WTC11 (cell line): ENCODE measurements around the gene PDZD2. TPM values are rescaled to one million over a fixed set of nuclear protein-coding genes. Genes with fewer than 3 reads are reported as not detected.

ENCODE experiments used
- ATAC-seq: fragments of 200-7000 bp; cut with Tn5 transposase; 2 replicates; pipeline ENCODE4 v1.10.0; 2021; ENCODE audit warnings: mild to moderate bottlenecking, moderate library complexity
- CTCF ChIA-PET: fragments of 300-600 bp; sonication (Branson Sonifier 250); formaldehyde crosslinking; loops from one replicate; lab custom pipeline; 2021; ENCODE audit warnings: antibody characterized with exemption; lab: Charles Lee
- POLR2A ChIA-PET: fragments of 350-600 bp; sonication (Branson Sonifier 250); formaldehyde crosslinking; loops from one replicate; lab custom pipeline; 2021; ENCODE audit warnings: antibody characterized with exemption; lab: Charles Lee
- DNase-seq: peaks from one replicate; pipeline ENCODE4 v3.0.0; 2021; ENCODE audit warnings: low spot score
- H3K27ac Mint-ChIP-seq: 2 replicates; pipeline ENCODE4 v1.8.0; 2021; ENCODE audit warnings: mixed read lengths
- H3K27me3 Mint-ChIP-seq: 2 replicates; pipeline ENCODE4 v1.8.0; 2021; ENCODE audit warnings: low read depth, mild to moderate bottlenecking, moderate library complexity, mixed read lengths
- H3K36me3 Mint-ChIP-seq: 2 replicates; pipeline ENCODE4 v1.8.0; 2021; ENCODE audit warnings: mixed read lengths
- H3K4me1 Mint-ChIP-seq: 2 replicates; pipeline ENCODE4 v1.8.0; 2022; ENCODE audit warnings: mixed read lengths
- H3K4me3 Mint-ChIP-seq: 2 replicates; pipeline ENCODE4 v1.8.0; 2021; ENCODE audit warnings: mild to moderate bottlenecking, moderate library complexity, mixed read lengths
- H3K9me3 Mint-ChIP-seq: 2 replicates; pipeline ENCODE4 v1.8.0; 2021; ENCODE audit warnings: mixed read lengths
- AFF4 ChIP-seq: sonication (generic); formaldehyde crosslinking; IDR thresholded peaks from 2 replicates; pipeline ENCODE4 v1.8.1; 2023; ENCODE audit warnings: mild to moderate bottlenecking, missing genetic modification reagents, borderline replicate concordance
- AR ChIP-seq: fragments of 250-450 bp; sonication (Bioruptor Pico); IDR thresholded peaks from 2 replicates; pipeline ENCODE4 v1.9.0; 2021; ENCODE audit warnings: mild to moderate bottlenecking
- CBFB ChIP-seq: sonication (generic); formaldehyde crosslinking; IDR thresholded peaks from 2 replicates; pipeline ENCODE4 v1.8.1; 2022; ENCODE audit warnings: mild to moderate bottlenecking, low read depth, missing genetic modification reagents
- CREB1 ChIP-seq: sonication (generic); formaldehyde crosslinking; IDR thresholded peaks from 2 replicates; pipeline ENCODE4 v1.8.0; 2023; ENCODE audit warnings: mild to moderate bottlenecking, missing genetic modification reagents
- CREM ChIP-seq: sonication (generic); formaldehyde crosslinking; IDR thresholded peaks from 2 replicates; pipeline ENCODE4 v1.8.1; 2022; ENCODE audit warnings: mild to moderate bottlenecking, missing genetic modification reagents, moderate library complexity
- CTCF ChIP-seq: fragments of 200-600 bp; IDR thresholded peaks from 2 replicates; pipeline ENCODE4 v1.8.0; 2022; ENCODE audit warnings: antibody characterized with exemption
- EMX1 ChIP-seq: fragments of 250-450 bp; sonication (Bioruptor Pico); IDR thresholded peaks from 2 replicates; pipeline ENCODE4 v1.8.0; 2021; ENCODE audit warnings: mild to moderate bottlenecking
- ERG ChIP-seq: fragments of 250-450 bp; sonication (Bioruptor Pico); IDR thresholded peaks from 2 replicates; pipeline ENCODE4 v1.8.0; 2021; ENCODE audit warnings: mild to moderate bottlenecking
- FOXP4 ChIP-seq: sonication (generic); formaldehyde crosslinking; IDR thresholded peaks from 2 replicates; pipeline ENCODE4 v1.8.0; 2022; ENCODE audit warnings: mild to moderate bottlenecking, missing genetic modification reagents
- IRF2 ChIP-seq: sonication (generic); formaldehyde crosslinking; IDR thresholded peaks from 2 replicates; pipeline ENCODE4 v1.8.0; 2022; ENCODE audit warnings: low read depth, missing genetic modification reagents, borderline replicate concordance
- NFATC4 ChIP-seq: fragments of 250-450 bp; sonication (Bioruptor Pico); IDR thresholded peaks from 2 replicates; pipeline ENCODE4 v1.9.0; 2021; ENCODE audit warnings: mild to moderate bottlenecking
- RORB ChIP-seq: fragments of 250-450 bp; sonication (Bioruptor Pico); IDR thresholded peaks from 2 replicates; pipeline ENCODE4 v1.9.0; 2021; ENCODE audit warnings: mild to moderate bottlenecking
- TEAD4 ChIP-seq: sonication (generic); formaldehyde crosslinking; IDR thresholded peaks from 2 replicates; pipeline ENCODE4 v1.8.0; 2022; ENCODE audit warnings: mild to moderate bottlenecking, missing genetic modification reagents
- TP53 ChIP-seq: sonication (generic); formaldehyde crosslinking; IDR thresholded peaks from 2 replicates; pipeline ENCODE4 v1.8.1; 2023; ENCODE audit warnings: mild to moderate bottlenecking, missing genetic modification reagents
- USF2 ChIP-seq: sonication (generic); formaldehyde crosslinking; IDR thresholded peaks from 2 replicates; pipeline ENCODE4 v1.8.1; 2023; ENCODE audit warnings: mild to moderate bottlenecking, missing genetic modification reagents, moderate library complexity
- ZMAT4 ChIP-seq: fragments of 250-450 bp; sonication (Bioruptor Pico); IDR thresholded peaks from 2 replicates; pipeline ENCODE4 v1.9.0; 2021; ENCODE audit warnings: mild to moderate bottlenecking
- ZNF121 ChIP-seq: sonication (generic); formaldehyde crosslinking; IDR thresholded peaks from 2 replicates; pipeline ENCODE4 v1.8.0; 2023; ENCODE audit warnings: missing genetic modification reagents
- ZNF396 ChIP-seq: fragments of 250-450 bp; sonication (Bioruptor Pico); IDR thresholded peaks from 2 replicates; pipeline ENCODE4 v1.8.0; 2021; ENCODE audit warnings: mild to moderate bottlenecking, moderate library complexity, borderline replicate concordance
- ZNF532 ChIP-seq: fragments of 250-450 bp; sonication (Bioruptor Pico); IDR thresholded peaks from 2 replicates; pipeline ENCODE4 v1.9.0; 2021; ENCODE audit warnings: mild to moderate bottlenecking, borderline replicate concordance
- total RNA-seq: library from RNA; stranded (reverse); gene quantifications from 3 replicates; pipeline ENCODE4 v1.2.3, GENCODE V29; 2021

Gene PDZD2
- total RNA-seq, 1 experiment from 2014 or later = 11.4 TPM

- no peak for TF ChIP-seq EMX1 (CRISPR knock-in tag)
- no peak for TF ChIP-seq ZMAT4 (CRISPR knock-in tag)
- TF ChIP-seq TEAD4 (CRISPR knock-in tag) = no peak
Observed at GRCh38 chr5:31916327-31916726, 277.4 kb downstream of the PDZD2 start (continued).

- DNase-seq (no peak), ATAC-seq (no peak)
- H3K27me3 Mint-ChIP-seq = no peaks in the 10 kb centered on the region
- H3K4me1 Mint-ChIP-seq = peaks cover 18% of the 10 kb centered on the region
- POLR2A ChIA-PET = interaction anchor here (0.6 to 0.7 kb wide), 2 partner anchors 13 to 222 kb away, joined by 4 read pairs; no protein-coding TSS in a partner anchor
- no peaks in the 10 kb centered on the region for H3K9me3 Mint-ChIP-seq
- H3K36me3 Mint-ChIP-seq = no peaks in the 10 kb centered on the region
- CTCF ChIA-PET = interaction anchor here (0.8 to 1.4 kb wide), 4 partner anchors 9 to 158 kb away, joined by 4 to 7 read pairs (median 6); no protein-coding TSS in a partner anchor
- no peak overlapping the region for H3K4me3 Mint-ChIP-seq
- TF ChIP-seq CREM (CRISPR knock-in tag) = no peak
- TF ChIP-seq AR (CRISPR knock-in tag) = no peak
- no peak for TF ChIP-seq CTCF
- no peak for TF ChIP-seq USF2 (CRISPR knock-in tag)
- no peak for TF ChIP-seq CBFB (CRISPR knock-in tag)
- no peak for TF ChIP-seq ZNF532 (CRISPR knock-in tag)
- TF ChIP-seq ZNF396 (CRISPR knock-in tag) = no peak
- TF ChIP-seq RORB (CRISPR knock-in tag) = no peak
- no peak for TF ChIP-seq ZNF121 (CRISPR knock-in tag)
- no peak for TF ChIP-seq FOXP4
- no peak for TF ChIP-seq CREB1
- TF ChIP-seq TP53 = no peak
- no peak for TF ChIP-seq AFF4 (CRISPR knock-in tag)
- no peak for TF ChIP-seq IRF2 (CRISPR knock-in tag)
- no peak for TF ChIP-seq NFATC4 (CRISPR knock-in tag)
- no peak for TF ChIP-seq ERG
- no peak overlapping the region for H3K27ac Mint-ChIP-seq
Observed at GRCh38 chr5:31918739-31919138, 279.8 kb downstream of the PDZD2 start.
